Activated T-helper 9 cell treated with anti-CD3 and anti-CD28 coated beads, Interleukin-2, amount 50 U/mL, for 16 hours (primary cell): ENCODE data around the gene RAB21.
A peak's percentile ranks its signal among the peaks of the same experiment; 100 is the strongest.

Experiments used
- DNase-seq: peaks from one replicate; pipeline ENCODE4 v3.0.0-alpha.2; 2020; ENCODE audit warnings: low read depth

RAB21 gene

GRCh38 chr12:71754461-71755145 is at the start of gene RAB21:
Gene RAB21 (plus strand): TSS chr12:71754863. CDS start chr12:71755130, 267 bp downstream.
- DNase-seq, result peak; percentile 99

GRCh38 chr12:71704920-71705319 is 49.7 kb upstream of the RAB21 start:
- no peak for DNase-seq

GRCh38 chr12:71708658-71709057 is 46.0 kb upstream of the RAB21 start:
- no peak for DNase-seq

GRCh38 chr12:71710276-71711125 is 44.2 kb upstream of the RAB21 start:
- DNase-seq, result no peak

GRCh38 chr12:71718611-71719010 is 36.1 kb upstream of the RAB21 start:
- no peak for DNase-seq

- DNase-seq, result no peak
Measured at GRCh38 chr12:71719647-71720370, 34.9 kb upstream of the RAB21 start.

GRCh38 chr12:71721783-71722505 is 32.7 kb upstream of the RAB21 start:
- DNase-seq, result no peak

- DNase-seq, result no peak
Measured at GRCh38 chr12:71725011-71725410, 29.7 kb upstream of the RAB21 start.

- DNase-seq, result no peak
Measured at GRCh38 chr12:71726548-71726947, 28.1 kb upstream of the RAB21 start.

GRCh38 chr12:71727958-71728357 is 26.7 kb upstream of the RAB21 start:
- DNase-seq, result no peak

- no peak for DNase-seq
Measured at GRCh38 chr12:71730936-71731335, 23.7 kb upstream of the RAB21 start.

- DNase-seq, result no peak
Measured at GRCh38 chr12:71731439-71732356, 23.0 kb upstream of the RAB21 start.

- DNase-seq, result no peak
Measured at GRCh38 chr12:71732357-71732712, 22.3 kb upstream of the RAB21 start.

GRCh38 chr12:71737197-71737596 is 17.5 kb upstream of the RAB21 start:
- no peak for DNase-seq

GRCh38 chr12:71742998-71743397 is 11.7 kb upstream of the RAB21 start:
- DNase-seq, result no peak

- DNase-seq, result no peak
Measured at GRCh38 chr12:71744522-71745300, 10.0 kb upstream of the RAB21 start.

GRCh38 chr12:71746974-71747611 is 7.6 kb upstream of the RAB21 start:
- peak; percentile 10 for DNase-seq

GRCh38 chr12:71748081-71748850 is 6.4 kb upstream of the RAB21 start:
- no peak for DNase-seq

GRCh38 chr12:71749666-71750065 is 5.0 kb upstream of the RAB21 start:
- no peak for DNase-seq
